Dermis microvascular lymphatic vessel endothelial cell (primary cell): ENCODE data around the gene CNGA4. TPM values are rescaled to one million over a fixed set of nuclear protein-coding genes. Genes with fewer than 3 reads are reported as not detected.
"Not testable (repeated sequence)": the region's sequence is repeated elsewhere in the genome, so short reads cannot be mapped to it uniquely, and the experiment has no call there.

Experiments
- DNase-seq, 2 donors: peaks; one replicate each; pipeline versions ENCODE4 v3.0.0 to v3.0.0-alpha.2; 2010; ENCODE audit warnings: low read depth in 2 of 2
- total RNA-seq: library from RNA; depleted of rRNA; stranded (reverse); fragments of >200 nt; gene quantifications from 2 replicates; pipeline ENCODE4 v1.2.1, GENCODE V29; 2014

The CNGA4 gene
- total RNA-seq, 1 donor from 2014 or later = not detected

DNA sequence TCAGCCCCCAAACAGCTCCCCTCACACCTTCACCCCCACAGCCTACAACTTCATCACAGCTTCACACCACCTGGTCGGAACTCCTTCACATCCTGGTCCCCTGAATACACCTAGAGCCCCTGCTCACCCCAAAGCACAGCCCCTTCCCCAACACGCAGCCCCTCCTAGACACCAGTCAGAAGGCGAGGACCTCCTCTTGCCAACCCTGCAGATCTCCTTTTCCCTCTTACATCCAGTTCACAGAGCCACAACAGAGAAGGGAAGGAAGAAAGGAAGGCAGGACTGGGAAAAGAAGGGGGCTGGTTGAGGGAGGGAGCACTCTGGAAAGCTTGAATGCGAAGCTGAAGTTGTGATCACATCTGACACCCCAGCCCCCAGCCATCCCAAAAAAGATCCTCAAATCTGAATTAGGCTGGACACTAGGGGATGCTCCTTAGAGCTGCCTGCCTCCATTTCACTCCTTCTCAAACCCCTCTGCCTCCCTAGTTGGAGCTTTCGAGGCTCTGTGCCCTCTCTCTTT lies 21.4 kb downstream of the CNGA4 start:
- DNase-seq = no peak

DNA sequence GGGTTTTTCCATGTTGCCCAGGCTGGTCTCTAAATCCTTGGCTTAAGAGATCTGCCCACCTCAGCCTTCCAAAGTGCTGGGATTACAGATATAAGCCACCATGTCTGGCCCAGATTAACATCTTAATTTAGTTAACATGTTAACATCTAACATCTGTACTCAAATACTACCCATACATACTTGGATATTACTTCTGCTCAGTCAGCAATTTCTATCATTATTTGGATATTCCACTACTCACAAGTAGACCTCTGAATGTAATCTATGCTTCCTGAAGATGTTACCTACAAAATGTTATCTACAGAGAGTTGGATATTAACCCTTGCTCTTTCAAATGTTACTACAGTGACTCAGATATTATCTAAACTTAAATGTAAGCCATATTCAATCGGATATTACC lies 24.8 kb downstream of the CNGA4 start:
- no peak for DNase-seq

DNA sequence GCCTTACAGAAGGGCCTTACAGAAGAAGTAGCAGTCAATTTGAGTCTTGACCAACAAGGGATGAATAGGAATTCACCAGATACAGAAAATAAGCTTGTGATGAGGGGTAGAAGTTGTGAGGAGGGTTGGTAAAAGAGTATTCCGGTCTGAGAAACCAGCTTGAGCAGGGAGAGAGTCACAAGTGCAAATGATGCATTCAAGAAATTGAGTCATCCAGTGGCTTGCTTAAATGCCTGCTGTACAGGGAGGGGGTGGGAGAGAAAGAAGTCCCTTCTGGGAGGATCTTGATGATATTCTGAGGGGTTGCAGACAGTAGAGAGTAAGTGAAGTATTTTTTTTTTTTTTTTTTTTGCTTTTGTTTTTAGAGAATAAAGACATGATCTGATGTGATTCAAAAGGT lies 29.9 kb downstream of the CNGA4 start:
- DNase-seq = no peak

- no peak for DNase-seq
Measured at GRCh38 chr11:6269994-6270393, 31.1 kb downstream of the CNGA4 start.

DNA sequence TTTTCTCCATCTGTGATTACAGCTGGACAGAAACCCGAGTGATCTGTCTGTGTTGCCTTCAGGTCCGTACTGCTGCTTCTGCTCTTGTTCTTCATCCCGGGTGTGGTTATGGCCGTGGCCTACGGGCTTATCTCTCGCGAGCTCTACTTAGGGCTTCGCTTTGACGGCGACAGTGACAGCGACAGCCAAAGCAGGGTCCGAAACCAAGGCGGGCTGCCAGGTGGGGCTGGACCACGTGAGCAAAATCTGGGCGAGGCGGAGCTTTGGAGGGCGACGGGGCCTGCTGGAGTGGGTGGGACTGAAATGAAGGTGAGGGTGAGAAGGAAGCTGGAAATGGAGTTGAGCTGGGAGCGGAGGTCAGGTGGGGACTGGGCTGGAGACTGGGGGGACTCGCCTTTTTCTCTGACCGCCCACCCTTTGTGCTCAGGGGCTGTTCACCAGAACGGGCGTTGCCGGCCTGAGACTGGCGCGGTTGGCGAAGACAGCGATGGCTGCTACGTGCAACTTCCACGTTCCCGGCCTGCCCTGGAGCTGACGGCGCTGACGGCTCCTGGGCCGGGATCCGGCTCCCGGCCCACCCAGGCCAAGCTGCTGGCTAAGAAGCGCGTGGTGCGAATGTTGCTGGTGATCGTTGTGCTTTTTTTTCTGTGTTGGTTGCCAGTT lies 31.8 kb downstream of the CNGA4 start:
- no peak for DNase-seq

DNA sequence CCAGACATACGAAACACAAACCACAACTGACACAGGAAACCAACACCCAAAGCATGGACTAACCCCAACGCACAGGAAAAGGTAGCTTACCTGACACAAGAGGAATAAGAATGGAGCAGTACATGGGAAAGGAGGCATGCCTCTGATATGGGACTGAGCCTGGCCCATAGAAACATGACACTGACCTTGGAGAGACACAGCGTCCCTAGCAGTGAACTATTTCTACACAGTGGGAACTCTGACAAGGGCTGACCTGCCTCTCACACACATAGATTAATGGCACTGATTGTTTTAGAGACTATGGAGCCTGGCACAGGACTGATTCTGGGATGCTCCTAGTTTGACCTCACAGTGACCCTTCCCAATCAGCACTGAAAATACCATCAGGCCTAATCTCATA lies 32.7 kb downstream of the CNGA4 start:
- no peak for DNase-seq

- no peak for DNase-seq
Measured at GRCh38 chr11:6273188-6273587, 34.3 kb downstream of the CNGA4 start.

- not testable (repeated sequence) for DNase-seq
Measured at GRCh38 chr11:6280809-6281208, 41.9 kb downstream of the CNGA4 start.

- DNase-seq = no peak
Measured at GRCh38 chr11:6283453-6284023, 44.6 kb downstream of the CNGA4 start.

DNA sequence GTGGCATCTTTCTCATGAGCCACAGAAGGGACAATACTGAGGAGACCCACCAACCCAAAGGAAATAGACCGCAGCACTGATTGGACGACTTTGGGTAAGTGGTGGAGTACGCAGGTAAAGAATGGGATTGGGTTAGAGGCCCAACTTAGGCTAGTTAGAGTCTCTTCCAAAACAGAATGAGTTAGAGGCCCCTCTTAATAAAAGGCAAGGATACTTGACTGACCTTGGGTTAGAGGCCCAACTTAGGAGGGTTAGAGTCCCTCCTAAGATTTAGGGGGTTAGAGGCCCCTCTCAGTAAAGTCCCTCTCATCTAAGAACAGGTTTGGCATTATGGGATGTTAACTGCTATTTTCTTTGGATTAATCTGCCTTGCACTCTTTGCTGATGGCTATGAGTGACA lies 45.4 kb downstream of the CNGA4 start:
- no peak for DNase-seq

- DNase-seq = no peak
Measured at GRCh38 chr11:6285019-6285418, 46.1 kb downstream of the CNGA4 start.

Other genes with a start within 250 kb of the CNGA4 start
- gene OR56A4, start 232.1 kb upstream of the CNGA4 start, total RNA-seq = not detected in 2 replicates
- gene OR56A1, start 208.3 kb upstream of the CNGA4 start, total RNA-seq = not detected in 2 replicates
- not detected in 2 replicates for gene OR56B4, start 131.4 kb upstream of the CNGA4 start, total RNA-seq
- not detected in 2 replicates for gene OR52B2, start 68.8 kb upstream of the CNGA4 start, total RNA-seq
- not detected in 2 replicates for gene OR52W1, start 39.9 kb upstream of the CNGA4 start, total RNA-seq
- not detected in 2 replicates for gene C11orf42, start 33.5 kb upstream of the CNGA4 start, total RNA-seq
- 6.9 and 11.1 TPM in 2 replicates for gene FHIP1B, start 4.5 kb upstream of the CNGA4 start, total RNA-seq
- gene CCKBR, start 20.7 kb downstream of the CNGA4 start, total RNA-seq = not detected in 2 replicates
- gene CAVIN3, start 81.4 kb downstream of the CNGA4 start, total RNA-seq = 106 and 127 TPM in 2 replicates
- gene SMPD1, start 151.4 kb downstream of the CNGA4 start, total RNA-seq = 13.7 and 20.7 TPM in 2 replicates
- gene APBB1, start 180.0 kb downstream of the CNGA4 start, total RNA-seq = 23.1 and 34.4 TPM in 2 replicates
- gene HPX, start 201.9 kb downstream of the CNGA4 start, total RNA-seq = 0.13 and 0.25 TPM in 2 replicates
- 15.3 and 23.3 TPM in 2 replicates for gene TRIM3, start 234.9 kb downstream of the CNGA4 start, total RNA-seq
- gene ARFIP2, start 242.2 kb downstream of the CNGA4 start, total RNA-seq = 34.1 and 40.2 TPM in 2 replicates
- 21.4 and 30.5 TPM in 2 replicates for gene TIMM10B, start 242.4 kb downstream of the CNGA4 start, total RNA-seq